ENCODE measurements around the gene THAP11.

THAP11 gene

GRCh38 chr16:67892375-67892774 is 50.3 kb downstream of the THAP11 start:
- ChIA-PET POLR2A (ENCODE audit: low non-redundant PET) (no interaction called here), CTCF (no interaction called here)
- TF ChIP-seq, protein P1, sequence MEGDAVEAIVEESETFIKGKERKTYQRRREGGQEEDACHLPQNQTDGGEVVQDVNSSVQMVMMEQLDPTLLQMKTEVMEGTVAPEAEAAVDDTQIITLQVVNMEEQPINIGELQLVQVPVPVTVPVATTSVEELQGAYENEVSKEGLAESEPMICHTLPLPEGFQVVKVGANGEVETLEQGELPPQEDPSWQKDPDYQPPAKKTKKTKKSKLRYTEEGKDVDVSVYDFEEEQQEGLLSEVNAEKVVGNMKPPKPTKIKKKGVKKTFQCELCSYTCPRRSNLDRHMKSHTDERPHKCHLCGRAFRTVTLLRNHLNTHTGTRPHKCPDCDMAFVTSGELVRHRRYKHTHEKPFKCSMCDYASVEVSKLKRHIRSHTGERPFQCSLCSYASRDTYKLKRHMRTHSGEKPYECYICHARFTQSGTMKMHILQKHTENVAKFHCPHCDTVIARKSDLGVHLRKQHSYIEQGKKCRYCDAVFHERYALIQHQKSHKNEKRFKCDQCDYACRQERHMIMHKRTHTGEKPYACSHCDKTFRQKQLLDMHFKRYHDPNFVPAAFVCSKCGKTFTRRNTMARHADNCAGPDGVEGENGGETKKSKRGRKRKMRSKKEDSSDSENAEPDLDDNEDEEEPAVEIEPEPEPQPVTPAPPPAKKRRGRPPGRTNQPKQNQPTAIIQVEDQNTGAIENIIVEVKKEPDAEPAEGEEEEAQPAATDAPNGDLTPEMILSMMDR (conservative IDR thresholded peaks at IDR 0.05; ENCODE audit: low read depth) = no peak
- no peak for DNase-seq (ENCODE audit: low spot score)
- no peak overlapping the region; the same call in 1 of the 2 replicates for H3K27ac ChIP-seq

DNA sequence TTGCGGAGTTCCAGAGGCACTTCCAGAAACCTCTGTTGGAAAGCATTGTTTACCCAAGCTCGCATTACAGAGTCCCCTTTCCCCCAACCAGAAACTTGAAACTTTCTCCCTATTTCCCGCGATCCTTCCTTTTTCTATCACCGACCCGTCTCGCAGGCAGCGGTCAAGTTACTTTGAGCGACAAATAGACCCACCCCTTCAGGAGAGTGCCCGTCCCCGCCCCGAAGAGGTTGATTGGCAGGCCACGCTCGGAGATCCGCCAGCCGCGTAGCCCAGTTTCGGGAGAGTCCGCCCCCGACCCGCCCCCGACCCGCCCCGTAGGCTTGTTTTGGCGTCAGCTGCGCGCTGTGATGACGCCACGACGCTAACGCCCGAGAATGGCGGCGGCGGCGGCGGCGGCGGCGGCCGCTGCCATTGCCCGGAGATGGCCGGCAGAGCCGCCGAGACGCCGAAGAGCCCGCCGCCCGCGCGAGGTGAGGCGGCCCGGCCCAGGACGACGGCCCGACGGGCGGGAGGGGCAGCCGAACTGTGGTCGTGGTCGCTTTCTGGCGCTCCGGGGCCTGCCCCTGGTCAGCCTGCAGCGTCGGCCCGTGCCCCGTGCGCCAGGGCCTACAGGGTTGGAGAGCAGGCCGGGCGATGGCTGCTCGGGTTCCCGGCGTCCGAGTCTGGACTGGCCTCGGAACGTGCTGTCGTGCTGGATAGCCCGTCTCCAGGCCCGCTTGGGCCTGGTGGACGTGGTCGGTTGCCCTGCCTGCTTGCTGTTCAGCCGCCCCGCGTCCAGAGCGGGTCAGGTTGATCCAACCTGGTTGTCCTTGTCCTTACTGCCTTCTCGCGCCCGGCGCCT is 51.0 kb downstream of the THAP11 start, which contains the start of gene PSKH1:
TSS of gene PSKH1 (plus strand) at position 356 of the 844 bp plus-strand sequence. CDS start 15,496 bp downstream, outside the sequence.
- peak within 1 kb of the TSS; percentile 83 for H3K27ac ChIP-seq
- CTCF ChIA-PET = no interaction called here
- TF ChIP-seq, protein P1 (conservative IDR thresholded peaks at IDR 0.05; ENCODE audit: low read depth) = no peak
- peak; percentile 100 for DNase-seq (ENCODE audit: low spot score)
- POLR2A ChIA-PET (ENCODE audit: low non-redundant PET) = interaction anchor here (0.6 kb wide), 1 partner anchor 18 kb away, joined by 3 read pairs; no protein-coding TSS in a partner anchor

Data from RWPE1 (cell line).